Glomerular endothelial cell (primary cell): ENCODE data around the gene AFG1L. TPM values are rescaled to one million over a fixed set of nuclear protein-coding genes. Genes with fewer than 3 reads are reported as not detected.
"Not testable (repeated sequence)": the region's sequence is repeated elsewhere in the genome, so short reads cannot be mapped to it uniquely, and the experiment has no call there.

Source experiments
- DNase-seq: peaks from one replicate; pipeline ENCODE4 v3.0.0-alpha.2; 2011; ENCODE audit warnings: low read depth, low spot score; ENCODE audit errors: extremely low read depth
- total RNA-seq: library from RNA; depleted of rRNA; stranded (reverse); fragments of >200 nt; gene quantifications from 2 replicates; pipeline ENCODE4 v1.2.3, GENCODE V29; 2015

AFG1L gene
- total RNA-seq, 1 donor from 2014 or later, result 1.5 TPM

DNA sequence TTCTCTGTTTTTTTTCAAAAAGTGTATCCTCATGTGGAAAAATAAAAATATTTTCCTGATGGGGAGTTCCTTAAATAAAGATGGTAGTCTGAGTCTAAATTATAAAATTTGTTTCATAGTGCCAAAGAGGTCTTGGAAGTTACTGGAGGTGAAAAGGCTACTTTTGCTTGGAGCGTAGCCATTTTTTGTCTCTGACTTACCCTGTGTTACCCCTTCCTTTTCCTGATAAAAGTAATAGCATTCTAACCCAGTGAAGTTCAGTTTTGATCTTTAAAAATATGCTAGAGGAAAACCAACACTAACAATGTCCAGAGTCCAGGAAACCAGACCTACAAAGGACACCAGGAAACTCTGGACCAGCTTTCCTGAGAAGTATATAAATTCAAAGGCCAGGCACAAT is 153.6 kb downstream of the AFG1L start:
- DNase-seq, result no peak

DNA sequence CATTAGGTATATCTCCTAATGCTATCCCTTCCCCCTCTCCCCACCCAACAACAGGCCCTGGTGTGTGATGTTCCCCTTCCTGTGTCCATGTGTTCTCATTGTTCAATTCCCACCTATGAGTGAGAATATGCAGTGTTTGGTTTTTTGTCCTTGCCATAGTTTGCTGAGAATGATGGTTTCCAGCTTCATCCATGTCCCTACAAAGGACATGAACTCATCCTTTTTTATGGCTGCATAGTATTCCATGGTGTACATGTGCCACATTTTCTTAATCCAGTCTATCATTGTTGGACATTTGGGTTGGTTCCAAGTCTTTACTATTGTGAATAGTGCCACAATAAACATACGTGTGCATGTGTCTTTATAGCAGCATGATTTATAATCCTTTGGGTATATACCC is 154.9 kb downstream of the AFG1L start:
- DNase-seq, result not testable (repeated sequence)

DNA sequence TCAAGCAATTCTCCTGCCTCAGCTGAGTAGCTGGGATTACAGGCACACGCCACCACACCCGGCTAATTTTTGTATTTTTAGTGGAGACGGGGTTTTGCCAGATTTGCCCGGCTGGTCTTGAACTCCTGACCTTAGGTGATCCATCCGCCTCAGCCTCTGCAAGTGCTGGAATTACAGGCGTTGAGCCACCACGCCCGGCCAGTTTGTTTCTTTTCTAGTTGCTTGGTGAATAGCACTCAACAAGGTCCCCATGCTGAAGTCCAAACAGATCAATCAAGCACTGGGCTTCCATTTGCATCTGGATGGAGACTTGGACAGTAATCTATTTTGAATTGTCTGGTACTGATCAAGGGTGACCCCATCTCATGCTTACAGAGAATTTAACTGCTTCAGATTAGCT is 157.0 kb downstream of the AFG1L start:
- no peak for DNase-seq

DNA sequence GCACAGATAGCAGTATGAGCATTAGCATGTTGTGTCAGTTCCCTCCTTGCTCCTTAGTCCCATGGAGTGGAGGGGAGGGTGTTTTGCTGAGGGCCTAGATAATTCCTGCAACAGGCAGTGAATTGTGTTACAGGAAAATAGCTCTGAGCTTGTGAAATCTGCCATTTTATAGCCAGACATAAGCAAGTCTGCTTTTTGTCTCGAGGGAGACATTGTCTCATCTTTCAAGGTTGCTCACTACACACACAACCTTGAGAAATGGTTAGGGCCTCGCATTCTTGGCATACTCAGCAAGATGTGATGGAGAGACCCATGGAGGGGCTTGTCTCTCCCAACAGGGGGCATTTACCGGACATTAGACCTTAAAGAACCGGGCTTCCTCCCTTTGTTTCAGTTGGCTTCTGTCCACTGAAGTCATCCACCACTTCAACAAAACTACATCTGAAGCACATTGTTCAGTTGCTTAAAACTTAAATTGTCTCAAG is 157.9 kb downstream of the AFG1L start:
- peak; percentile 88 for DNase-seq

DNA sequence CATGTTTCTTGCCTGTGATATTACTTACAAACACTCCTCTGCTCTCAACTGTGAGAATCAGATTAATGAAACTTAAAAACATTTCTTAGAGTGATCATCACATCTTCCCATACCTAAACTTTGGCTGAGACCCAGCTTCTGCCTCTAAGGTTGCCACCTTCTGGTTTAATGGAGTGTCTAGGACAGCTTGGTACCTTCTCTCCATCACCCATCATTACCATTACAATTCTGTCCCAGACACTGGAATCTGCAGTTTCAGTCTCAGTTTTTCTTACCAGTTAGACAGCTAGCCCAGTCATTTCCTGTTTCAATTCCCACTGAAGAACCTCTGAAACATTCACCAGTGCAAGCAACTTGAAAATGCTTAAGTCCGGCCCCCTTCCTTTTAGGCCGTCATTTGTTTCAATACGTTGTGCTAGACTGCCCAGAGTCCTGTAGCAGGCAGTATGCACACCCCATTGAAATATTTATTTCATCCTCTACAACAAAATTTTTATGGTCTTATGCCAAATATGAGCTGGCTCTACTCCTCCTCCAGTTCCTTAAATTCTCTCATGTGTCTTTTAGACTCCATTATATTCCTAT is 158.8 kb downstream of the AFG1L start:
- peak; percentile 82 for DNase-seq

DNA sequence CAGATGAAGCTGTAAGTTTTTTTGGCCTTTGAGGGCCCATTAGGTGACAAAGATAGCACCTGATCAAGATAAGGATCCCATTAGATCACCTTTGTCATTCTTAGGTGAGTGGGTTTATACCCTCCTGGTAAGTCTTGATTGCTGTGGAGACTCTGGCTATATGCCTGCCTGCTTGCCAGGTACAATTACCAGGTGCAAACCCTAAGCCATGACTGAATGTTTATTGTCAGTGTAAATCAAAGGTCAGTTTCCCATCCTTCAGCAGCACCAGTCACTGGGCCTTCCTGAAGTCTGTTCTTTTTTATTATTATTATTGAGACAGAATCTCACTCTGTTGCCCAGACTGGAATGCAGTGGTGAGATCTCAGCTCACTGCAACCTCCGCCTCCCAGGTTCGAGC is 159.5 kb downstream of the AFG1L start:
- no peak for DNase-seq

DNA sequence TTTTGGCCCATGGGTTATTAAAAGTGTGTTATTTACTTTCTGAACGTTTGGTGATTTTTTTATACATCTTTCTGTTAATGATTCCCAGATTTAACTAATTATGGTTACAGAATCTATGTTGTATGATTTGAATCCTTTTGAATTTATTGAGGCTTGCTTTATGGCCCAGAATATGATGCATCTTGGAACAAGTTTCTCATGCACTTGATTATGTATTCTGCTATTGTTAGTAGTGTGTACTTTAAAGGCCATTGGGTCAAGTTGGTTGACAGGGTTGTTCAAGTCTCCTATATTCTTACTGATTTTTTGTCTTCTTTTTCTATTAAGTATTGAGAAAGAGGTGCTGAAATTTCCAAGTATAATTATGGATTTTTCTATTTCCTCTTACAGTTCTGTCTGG is 160.8 kb downstream of the AFG1L start:
- DNase-seq, result no peak

DNA sequence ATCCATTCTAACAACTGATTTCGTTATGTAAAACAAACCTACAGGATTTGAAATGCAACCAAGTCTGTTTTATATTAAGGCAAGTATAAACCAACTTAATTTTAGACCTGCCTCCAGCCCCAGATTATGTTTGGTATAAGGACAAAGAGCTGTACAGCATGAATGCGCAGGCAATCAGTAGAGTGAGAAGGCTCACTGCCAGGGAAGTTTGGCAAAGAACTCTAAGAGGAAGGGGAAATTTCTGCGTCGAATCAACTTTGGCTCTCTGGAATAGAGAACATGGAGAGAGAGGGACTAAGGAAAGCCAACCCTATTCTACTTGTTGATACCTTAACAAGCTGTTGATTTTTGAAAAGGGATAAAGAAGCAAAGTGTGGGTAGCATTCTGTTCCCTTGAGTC is 168.9 kb downstream of the AFG1L start:
- DNase-seq, result no peak

DNA sequence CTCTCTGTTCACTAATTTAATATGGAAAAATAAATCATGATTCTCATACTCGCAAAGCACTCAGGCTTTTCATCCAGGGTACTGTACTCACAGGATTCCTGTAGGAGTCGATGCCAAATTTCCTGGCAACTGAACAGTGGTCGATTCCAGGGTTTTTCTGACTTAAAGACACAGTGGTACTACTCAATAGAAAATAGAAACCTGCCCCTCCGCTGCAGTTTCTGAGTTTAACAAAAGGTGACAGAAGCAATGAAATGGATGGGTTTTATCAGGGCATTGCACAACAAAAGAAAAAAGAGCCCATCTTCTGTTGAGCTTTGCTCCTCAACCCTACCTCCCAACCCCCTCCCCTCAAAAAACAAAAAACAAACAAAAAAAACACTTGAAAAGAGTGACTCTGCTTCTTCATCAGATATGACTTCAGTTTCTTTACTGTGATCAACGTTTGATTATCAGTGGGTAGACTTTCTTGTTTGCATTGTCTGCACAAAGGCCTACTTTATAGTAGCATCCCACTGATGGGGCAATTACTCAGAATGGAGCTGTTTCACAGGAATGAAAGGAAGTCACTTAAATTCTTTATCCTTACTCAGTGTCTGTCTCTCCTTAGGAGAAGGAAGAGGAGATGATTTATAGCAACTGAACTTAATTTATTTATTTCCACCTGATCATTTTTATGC is 169.7 kb downstream of the AFG1L start:
- DNase-seq, result no peak

DNA sequence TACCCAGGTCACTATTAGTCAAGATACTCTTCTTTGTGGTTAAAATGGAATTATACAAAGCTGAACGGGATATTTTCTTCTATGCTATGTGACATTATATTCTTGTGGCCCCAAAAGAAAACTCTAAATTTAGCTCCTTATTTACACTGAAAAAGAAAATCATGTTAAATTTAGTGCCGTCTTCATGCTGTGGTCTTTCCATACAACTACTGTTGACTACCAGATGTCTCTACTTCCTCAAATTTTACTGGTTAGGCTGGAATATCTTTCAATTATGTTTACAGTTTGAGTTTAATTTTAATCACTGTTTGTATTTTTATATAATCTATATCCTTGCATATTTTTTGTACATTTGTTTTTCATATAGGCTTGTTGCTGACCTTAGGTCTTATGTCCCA is 170.2 kb downstream of the AFG1L start:
- no peak for DNase-seq

DNA sequence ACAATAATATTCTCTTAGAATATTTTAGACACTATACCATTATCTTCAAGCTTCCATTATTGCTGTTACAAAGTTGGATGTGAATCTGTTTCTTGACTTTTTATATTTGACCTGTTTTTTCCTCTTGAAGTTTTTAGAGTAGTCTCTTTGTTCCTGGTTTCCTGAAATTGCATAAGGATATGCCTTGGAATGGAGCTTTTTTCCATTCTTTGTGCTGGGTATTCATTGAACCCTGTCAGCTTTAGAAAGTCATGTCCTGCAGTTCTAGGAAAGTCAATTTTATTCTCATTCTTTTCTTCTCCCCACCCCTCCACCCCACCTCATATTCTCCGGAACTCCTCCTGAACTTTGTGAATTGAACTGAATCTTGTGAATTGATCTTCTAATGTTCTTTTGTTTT is 173.5 kb downstream of the AFG1L start:
- DNase-seq, result no peak

DNA sequence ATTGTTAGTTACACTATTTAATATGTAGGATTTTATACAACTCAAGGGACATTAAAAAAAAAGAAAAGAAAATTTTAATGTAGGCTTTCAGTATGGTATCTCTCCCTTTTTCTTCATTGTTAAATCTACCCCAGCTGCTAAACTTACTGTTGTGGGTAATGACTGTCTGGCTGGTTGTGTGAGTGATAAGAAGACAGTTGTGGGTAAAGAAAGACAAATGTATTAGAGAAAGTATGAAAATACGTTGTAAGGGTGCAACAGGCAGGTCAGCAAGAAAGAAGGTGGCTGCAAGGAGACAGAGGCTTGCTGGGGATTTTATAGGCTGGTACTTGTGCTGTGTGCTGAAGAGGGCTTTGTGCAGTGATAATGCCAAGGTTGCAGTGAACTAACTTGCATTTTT is 174.5 kb downstream of the AFG1L start:
- no peak for DNase-seq

DNA sequence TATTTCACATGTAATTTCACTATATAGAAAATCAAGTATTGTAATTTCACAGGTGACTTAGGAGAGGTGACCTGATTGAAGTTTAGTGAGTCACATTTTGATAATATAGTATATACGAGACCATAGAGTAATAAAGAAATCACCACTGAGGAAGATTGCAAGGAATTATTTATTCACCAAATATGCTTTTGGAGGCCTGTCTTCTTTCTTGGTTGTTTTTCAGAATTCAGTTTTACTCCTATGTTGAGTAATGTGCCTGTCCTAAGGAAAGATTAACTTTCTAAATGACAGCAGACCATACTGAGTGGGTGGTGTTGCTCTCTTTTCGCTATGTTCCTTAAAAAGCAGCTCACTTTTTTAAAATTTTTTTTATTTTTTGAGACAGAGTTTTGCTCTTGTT is 178.3 kb downstream of the AFG1L start:
- no peak for DNase-seq

DNA sequence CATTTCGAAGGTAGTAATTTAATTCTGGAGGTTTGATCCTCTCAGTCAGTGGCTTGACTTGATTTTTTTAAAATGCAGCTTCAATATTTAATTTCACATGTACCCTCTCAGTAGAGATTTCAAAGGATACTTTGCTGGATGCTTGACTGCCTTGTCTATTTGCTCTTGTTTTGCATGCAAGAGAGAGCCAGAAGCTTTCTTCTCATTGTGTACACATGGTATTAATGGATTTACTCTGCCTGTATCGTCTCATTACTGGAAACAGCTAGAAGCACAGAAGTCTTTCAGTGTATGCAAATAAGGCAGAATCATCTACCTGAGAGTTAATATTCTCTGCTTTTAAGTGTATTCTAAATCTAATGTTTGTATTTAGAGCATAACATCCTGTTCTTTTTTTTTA is 181.5 kb downstream of the AFG1L start:
- DNase-seq, result no peak

DNA sequence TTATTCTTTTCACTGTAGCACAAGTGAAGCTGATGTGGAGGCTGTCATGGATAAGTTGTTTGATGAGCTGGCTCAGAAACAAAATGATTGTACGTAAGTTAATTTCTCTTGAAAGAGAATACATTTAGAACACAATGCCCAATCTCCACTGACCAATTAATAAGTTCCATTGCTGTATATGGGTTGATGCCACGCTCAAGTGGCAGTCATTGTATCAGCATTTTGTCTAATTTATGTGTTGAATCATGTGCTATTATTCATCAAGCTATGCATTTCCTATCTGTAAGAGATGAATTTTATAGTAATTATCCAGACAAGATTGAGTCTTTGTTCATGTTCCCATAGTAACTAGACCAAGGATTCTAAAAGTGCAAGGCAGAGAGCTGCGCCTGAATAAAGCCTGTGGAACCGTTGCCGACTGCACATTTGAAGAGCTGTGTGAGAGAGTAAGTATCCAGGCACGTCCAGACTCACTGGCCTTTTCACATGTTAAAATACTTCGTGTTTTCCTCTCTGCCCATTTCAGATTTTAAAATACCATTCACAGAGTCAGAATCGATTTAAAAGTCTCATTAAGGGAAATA is 182.1 kb downstream of the AFG1L start:
- no peak for DNase-seq

DNA sequence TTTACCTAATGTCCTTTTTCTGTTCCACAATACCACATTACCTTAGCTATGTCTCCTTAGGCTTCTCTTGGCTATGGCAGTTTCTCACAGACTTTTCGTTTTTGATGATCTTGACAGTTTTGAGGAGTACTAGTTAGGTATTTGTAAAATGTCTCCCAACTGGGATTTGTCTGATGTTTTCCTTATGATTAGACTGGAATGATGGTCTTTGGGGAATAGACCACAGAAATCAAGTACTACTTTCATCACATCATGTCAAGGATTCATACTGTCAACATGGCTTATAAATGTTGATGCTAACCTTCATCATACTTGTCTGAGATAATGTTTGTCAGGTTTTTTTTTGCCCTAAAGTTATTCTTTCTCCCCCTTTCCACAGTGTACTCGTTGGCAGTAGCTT is 187.7 kb downstream of the AFG1L start:
- no peak for DNase-seq

DNA sequence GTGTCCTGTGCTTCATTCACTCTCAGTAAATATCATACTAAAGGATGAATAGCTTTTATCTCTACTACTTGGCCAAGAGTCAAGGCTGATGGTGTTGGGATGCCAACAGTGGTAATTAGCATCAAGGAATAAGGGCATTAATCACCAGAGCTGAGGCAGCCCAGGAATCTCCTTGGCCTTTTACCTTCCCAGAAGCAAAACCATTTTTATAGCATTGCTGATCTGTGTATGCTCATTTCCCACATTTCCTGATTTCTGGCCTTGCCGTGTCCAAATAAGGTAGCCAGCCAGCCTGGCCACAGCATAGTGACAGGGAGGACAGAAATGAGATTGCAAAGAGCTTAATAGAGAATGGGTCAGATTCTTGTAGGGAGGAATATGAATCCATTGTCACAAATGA is 189.2 kb downstream of the AFG1L start:
- DNase-seq, result no peak

DNA sequence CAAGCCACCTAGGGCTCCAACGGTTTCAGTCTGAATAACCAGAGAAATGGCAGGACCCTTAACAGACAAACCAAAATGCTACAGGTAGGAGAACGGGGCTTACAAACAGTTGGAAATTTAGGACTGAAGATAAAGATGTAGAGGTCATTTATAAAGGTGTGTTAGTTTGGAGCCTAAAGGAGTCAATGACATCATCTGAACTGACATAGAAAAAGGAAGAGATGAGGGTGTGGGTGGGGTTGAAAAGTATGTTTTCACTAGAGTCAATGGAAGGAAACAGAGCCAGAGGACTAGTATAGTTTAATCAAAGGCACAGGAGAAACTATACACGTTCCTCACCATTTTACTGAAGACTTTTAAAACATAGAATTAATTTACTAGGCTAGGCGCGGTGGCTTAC is 194.8 kb downstream of the AFG1L start:
- DNase-seq, result no peak

DNA sequence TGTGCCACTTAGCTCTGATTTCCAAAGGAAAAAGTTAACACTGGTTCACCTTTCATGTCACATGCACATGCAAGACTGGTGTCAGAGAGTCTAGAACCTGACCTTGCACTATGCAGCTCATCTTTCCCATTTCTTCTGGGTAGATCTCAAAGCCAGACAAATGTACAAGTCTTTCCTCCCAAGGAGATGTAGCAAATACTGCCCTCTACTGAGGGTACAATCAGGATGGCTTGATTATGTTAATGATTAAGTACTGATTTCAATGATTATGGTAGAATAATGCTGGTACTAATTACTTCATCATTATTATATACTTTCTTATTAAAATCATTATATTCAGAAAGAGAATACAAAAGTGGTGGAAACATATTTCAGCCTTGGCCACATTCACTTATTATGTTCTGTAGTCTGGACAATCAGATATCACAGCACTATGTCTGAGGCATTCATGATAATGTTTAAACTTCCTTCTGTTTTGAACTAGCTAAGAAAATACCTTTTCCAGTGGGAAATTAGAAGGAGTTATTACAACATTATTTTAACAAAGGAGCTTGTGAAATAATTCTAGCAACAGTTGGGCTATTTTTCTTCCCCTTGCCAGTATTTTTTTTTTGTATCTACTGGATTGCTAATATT is 197.4 kb downstream of the AFG1L start:
- DNase-seq, result peak; percentile 44

DNA sequence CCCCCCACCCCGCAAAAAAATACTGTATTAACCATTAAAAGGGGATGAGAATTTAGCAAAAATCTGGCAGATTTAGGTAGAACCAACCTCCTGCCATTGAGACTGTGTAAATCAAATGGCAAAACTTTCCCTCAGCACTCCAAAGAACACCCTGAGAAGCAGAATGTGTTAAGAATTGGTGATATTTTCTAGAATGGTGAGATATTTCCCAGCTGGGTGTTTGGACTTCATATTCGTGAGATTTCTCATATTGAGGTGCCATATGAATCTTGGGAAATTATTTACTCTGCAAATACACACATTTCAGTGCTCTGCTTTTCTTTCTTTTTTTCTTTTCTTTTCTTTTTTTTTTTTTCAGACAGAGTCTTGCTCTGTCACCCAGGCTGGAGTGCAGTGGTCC is 199.6 kb downstream of the AFG1L start:
- no peak for DNase-seq

DNA sequence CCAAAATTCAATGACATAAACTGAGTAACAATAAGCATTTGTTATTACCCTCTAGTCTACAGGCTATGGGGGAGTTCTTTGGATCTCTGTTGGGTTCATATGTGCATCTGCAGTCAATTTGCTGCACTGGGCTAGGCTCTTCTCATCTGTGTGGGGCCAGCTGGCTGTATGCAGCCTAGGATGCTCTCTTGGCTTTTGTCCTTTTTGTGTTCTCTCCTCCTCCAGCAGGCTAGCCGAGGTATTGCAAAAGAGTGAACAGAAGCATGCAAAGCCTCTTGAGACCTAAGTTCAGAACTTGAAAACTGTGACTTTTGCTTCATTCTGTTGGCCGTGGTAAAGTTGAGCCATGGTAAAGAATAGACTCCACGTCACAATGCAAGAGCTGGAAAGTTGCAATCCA is 203.0 kb downstream of the AFG1L start:
- DNase-seq, result peak; percentile 23

DNA sequence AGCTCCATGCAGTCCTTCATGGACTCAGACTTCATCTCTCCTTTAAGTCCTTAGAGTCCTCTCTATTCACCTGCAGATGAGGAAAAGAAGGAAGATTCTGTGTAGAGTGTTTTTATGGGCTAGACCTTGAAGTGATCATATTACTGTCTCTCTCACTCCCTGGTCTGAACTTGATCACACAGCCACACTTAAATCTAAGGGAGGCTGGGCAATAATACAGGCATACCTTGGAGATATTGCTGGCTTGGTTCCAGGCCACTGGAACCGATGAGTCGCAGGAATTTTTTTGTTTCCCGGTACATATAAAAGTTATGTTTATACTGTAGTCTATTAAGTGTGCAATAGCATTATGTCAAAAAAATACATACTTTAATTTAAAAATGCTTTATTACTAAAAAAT is 206.7 kb downstream of the AFG1L start:
- DNase-seq, result no peak
